ENCODE data around the gene GPSM3. TPM values are rescaled to one million over a fixed set of nuclear protein-coding genes. Genes with fewer than 3 reads are reported as not detected.

Gene GPSM3
- total RNA-seq, 1 experiment from 2014 or later, result 11.8 TPM

DNA sequence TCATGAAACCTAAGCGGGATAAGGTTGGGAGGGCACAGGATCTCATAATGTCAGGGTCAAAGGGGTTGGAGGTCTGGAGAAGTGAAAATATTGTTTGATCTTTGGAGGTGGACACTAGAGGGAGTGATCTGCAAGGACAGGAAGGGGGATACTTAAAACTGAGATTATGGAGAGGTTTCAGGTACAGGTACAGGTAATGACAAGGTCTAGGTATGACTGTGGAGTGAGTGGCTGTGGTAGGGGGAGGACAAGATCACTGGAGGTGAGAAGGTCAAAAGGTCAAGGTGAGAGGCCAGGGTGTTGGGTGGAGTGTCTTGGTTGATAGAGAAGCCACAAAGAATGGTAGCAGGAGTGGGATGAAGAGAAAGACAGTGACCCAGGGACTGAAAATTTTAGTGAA is 48.2 kb upstream of the GPSM3 start:
- H3K4me1 Mint-ChIP-seq, result peaks cover 4 to 9% of the 10 kb centered on the region in 2 experiments; a peak in 3 of 4 replicates
- H3K79me1 ChIP-seq (ENCODE audit: insufficient read depth, low read depth, low read length, poor library complexity, severe bottlenecking), result no peaks in the 10 kb centered on the region

More for the DNA sequence above, 48.2 kb upstream of the GPSM3 start:
- no peak overlapping the region for H2BK120ac ChIP-seq (ENCODE audit: low read depth, low read length, poor library complexity, severe bottlenecking)
- no peak for DNase-seq
- Mint-ChIP-seq H3K27ac (peak overlapping the region in 1 of 3 experiments; percentile 36; a peak in 1 of 7 replicates), H3K36me3 (ENCODE audit: insufficient read depth in 1 of 3, low read depth in 3 of 3) (no peaks in the 10 kb centered on the region), H3K9me3 (no peaks in the 10 kb centered on the region), H3K27me3 (ENCODE audit: low read depth) (peaks cover 1% of the 10 kb centered on the region), H3K4me3 (no peak overlapping the region)
- no peaks in the 10 kb centered on the region for H4K20me1 ChIP-seq (ENCODE audit: control insufficient read depth, insufficient read depth, insufficient read length)
- no peak overlapping the region for H4K8ac ChIP-seq (replicated peaks; ENCODE audit: insufficient read length, low read depth, low read length)
- H2BK12ac ChIP-seq (ENCODE audit: insufficient read length, low read depth, low read length), result no peak overlapping the region
- H3K23ac ChIP-seq (ENCODE audit: insufficient read length, low read depth, low read length), result no peak overlapping the region
- no peak overlapping the region for H2AK5ac ChIP-seq (ENCODE audit: insufficient read length, low read length)
- no peak overlapping the region for H3K9ac ChIP-seq (ENCODE audit: extremely low read depth, insufficient read length, low read length)
- TF ChIP-seq, protein P1, sequence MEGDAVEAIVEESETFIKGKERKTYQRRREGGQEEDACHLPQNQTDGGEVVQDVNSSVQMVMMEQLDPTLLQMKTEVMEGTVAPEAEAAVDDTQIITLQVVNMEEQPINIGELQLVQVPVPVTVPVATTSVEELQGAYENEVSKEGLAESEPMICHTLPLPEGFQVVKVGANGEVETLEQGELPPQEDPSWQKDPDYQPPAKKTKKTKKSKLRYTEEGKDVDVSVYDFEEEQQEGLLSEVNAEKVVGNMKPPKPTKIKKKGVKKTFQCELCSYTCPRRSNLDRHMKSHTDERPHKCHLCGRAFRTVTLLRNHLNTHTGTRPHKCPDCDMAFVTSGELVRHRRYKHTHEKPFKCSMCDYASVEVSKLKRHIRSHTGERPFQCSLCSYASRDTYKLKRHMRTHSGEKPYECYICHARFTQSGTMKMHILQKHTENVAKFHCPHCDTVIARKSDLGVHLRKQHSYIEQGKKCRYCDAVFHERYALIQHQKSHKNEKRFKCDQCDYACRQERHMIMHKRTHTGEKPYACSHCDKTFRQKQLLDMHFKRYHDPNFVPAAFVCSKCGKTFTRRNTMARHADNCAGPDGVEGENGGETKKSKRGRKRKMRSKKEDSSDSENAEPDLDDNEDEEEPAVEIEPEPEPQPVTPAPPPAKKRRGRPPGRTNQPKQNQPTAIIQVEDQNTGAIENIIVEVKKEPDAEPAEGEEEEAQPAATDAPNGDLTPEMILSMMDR (conservative IDR thresholded peaks at IDR 0.05), result no peak
- WGBS (ENCODE audit: extremely low coverage, insufficient read length, low lambda C conversion rate), result no CpG with 5 or more reads among the region's 1 CpG
- H3K4ac ChIP-seq (ENCODE audit: low read depth, low read length), result no peak overlapping the region
- H2AFZ ChIP-seq (ENCODE audit: low read length), result no peak overlapping the region
- no peaks in the 10 kb centered on the region for H3K9me3 ChIP-seq (ENCODE audit: control insufficient read depth, low read depth, low read length)
- no peak overlapping the region for H4K91ac ChIP-seq (ENCODE audit: insufficient read length, low read depth, low read length)
- H4K5ac ChIP-seq (ENCODE audit: insufficient read length, low read depth, low read length), result no peak overlapping the region
- no peaks in the 10 kb centered on the region for H3K79me2 ChIP-seq (ENCODE audit: insufficient read depth, low read length)
- H2BK15ac ChIP-seq (ENCODE audit: low read depth, low read length), result no peak overlapping the region
- no peak overlapping the region for H3K4me2 ChIP-seq (ENCODE audit: insufficient read depth, insufficient read length, low read length)
- H3K23me2 ChIP-seq (ENCODE audit: insufficient read length, low read depth, low read length, poor library complexity, severe bottlenecking), result no peaks in the 10 kb centered on the region
- no peak overlapping the region for H2BK20ac ChIP-seq (ENCODE audit: low read depth, low read length, poor library complexity, severe bottlenecking)
- H3K27ac ChIP-seq (ENCODE audit: insufficient read length, low read depth, low read length), result no peak overlapping the region
- no peaks in the 10 kb centered on the region for H3K27me3 ChIP-seq (ENCODE audit: insufficient read depth, low read length)
- H3T11ph ChIP-seq (ENCODE audit: low read length), result no peak overlapping the region
- H3K4me1 ChIP-seq (ENCODE audit: insufficient read depth, low read length), result no peaks in the 10 kb centered on the region
- no peak overlapping the region for H3K18ac ChIP-seq (ENCODE audit: insufficient read length, low read depth, low read length)
- H3K14ac ChIP-seq (ENCODE audit: insufficient read depth, low read length), result no peak overlapping the region
- H2BK5ac ChIP-seq (ENCODE audit: insufficient read length, low read length), result no peak overlapping the region
- H3K56ac ChIP-seq (ENCODE audit: insufficient read length, low read depth, low read length), result no peak overlapping the region

All from H9 (cell line).